Subcutaneous adipose tissue (tissue), 4 donors: Measurements from ENCODE around the gene MRTO4. TPM values are rescaled to one million over a fixed set of nuclear protein-coding genes. Genes with fewer than 3 reads are reported as not detected.

ENCODE experiments used
- small RNA-seq: library from RNA; depleted of rRNA; stranded (forward); fragments of <200 nt; gene quantifications from one replicate; pipeline ENCODE3, GENCODE V24; 2016
- total RNA-seq, 4 donors: library from RNA; depleted of rRNA; stranded (reverse); fragments of >200 nt; gene quantifications; one replicate each; pipeline ENCODE4 v1.1.0, GENCODE V29; 2016
- TF ChIP-seq, protein P1 (sequence below): fragments of 450-650 bp; IDR thresholded peaks from one replicate; pipeline ENCODE4 v1.5.1; 2016; ENCODE audit warnings: low read depth, mild to moderate bottlenecking, control low read depth, antibody characterized with exemption, moderate library complexity

The MRTO4 gene
- total RNA-seq, 4 donors from 2014 or later, result 13.2 to 20.9 (median 20.4) TPM

DNA sequence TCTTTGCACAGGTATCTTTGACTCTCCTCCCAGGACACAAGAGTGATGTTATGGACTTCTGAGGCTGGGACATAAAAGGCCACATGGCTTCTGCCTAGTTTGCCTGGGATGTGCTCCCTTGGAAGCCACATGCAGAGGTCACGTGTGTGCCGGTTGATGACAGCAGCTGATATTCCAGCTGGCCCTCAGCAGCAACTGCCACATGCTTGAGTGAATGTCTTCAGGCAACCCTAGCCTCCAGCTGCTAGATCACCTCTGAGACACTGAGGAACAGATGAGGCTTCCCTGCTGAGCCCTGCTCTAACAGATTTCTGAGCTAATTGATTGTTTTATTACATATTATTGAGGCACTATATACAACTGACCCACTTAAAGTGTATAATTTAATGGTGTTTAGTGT is 48.6 kb downstream of the MRTO4 start:
- TF ChIP-seq, protein P1, sequence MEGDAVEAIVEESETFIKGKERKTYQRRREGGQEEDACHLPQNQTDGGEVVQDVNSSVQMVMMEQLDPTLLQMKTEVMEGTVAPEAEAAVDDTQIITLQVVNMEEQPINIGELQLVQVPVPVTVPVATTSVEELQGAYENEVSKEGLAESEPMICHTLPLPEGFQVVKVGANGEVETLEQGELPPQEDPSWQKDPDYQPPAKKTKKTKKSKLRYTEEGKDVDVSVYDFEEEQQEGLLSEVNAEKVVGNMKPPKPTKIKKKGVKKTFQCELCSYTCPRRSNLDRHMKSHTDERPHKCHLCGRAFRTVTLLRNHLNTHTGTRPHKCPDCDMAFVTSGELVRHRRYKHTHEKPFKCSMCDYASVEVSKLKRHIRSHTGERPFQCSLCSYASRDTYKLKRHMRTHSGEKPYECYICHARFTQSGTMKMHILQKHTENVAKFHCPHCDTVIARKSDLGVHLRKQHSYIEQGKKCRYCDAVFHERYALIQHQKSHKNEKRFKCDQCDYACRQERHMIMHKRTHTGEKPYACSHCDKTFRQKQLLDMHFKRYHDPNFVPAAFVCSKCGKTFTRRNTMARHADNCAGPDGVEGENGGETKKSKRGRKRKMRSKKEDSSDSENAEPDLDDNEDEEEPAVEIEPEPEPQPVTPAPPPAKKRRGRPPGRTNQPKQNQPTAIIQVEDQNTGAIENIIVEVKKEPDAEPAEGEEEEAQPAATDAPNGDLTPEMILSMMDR, result no peak

DNA sequence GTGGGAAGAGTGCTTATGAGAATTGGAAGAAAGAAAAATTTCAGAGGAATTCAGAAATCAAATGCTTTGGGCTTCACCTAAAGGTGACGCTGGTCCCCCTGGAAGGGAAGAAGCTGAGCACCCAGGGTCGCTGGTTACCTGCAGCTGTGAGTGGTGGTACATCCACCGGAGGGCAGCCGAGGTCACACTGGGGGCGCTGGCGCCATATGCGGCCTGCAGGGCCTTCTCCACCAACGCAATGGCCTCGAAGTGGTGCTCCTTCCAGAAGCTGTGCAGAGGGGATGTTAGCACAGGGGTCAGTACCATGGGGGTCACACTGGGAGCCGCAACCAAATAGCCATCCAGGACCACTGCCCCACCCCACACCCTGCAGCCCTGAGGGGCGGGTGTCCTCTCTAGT is 54.3 kb downstream of the MRTO4 start:
- TF ChIP-seq, protein P1, result no peak

DNA sequence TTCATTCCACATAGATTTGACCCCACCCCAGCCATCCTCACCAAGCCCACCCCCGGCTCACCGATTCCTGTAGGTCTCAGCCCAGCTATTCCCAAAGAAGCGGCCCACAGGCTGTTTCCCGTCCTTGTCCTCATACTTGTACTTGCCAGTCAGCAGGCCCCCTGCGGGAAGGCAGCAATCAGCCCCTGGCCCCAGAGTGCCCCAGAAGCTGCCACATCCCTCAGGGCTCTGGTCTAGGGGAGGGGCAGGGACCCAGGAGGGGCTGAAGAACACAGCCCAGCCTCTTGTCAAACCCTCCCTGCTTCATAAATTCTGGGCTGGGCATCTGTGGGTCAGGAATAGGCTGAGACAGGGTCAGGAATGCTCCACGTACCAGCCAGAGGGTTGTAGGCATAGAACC is 55.3 kb downstream of the MRTO4 start:
- TF ChIP-seq, protein P1, result no peak

DNA sequence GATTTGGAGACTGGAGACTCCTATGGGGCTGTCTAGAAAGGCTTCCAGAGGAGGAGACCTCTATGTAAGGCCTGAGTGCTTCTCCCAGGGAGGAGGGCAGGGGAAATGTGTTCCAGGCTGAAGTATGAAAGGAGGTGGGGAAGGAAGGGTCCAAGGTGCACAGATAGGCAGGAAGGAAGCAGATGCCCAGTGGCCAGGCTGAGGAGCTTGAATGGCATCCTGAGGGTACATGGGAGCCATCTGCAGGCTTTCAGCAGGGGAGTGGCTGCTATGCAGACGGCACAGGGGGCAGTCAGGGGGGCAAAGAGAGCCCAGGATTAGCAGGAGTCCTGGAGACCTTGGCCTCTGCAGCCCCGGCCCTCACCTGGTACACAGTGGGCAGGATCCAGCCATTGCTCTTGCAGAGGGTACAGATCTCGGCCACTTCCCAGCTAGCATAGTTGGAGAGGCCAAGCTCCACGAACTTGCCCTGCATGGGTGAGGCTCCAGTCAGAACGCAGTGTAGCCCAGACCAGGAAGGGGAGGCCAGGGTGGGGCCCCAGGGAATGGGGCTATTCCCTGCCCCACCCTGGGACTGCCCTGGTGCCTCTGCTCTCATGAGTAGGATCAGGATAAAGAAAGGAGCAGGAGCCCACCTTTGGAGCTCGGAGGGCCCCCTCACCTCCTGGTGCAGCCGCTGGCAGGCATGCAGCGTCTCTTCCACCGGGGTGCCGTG is 56.3 kb downstream of the MRTO4 start:
- TF ChIP-seq, protein P1, result no peak

DNA sequence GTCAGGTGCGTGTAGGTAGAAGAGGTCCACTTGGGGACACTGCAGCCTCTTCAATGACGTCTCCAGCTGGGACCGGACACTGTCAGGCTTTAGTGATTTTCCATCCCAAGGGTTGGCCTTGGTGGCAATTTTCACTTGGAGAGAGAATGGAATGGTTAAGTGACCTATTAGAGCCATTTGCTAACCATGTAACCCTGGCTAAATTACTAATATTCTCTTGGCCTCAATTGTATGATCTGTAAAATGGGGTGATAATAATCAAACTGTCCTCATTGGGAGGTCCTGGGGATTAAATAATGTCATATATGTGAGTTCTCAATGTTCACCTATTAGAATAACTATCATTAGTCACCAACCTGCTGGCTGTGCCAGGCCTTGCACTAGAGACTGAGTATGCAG is 56.9 kb downstream of the MRTO4 start:
- TF ChIP-seq, protein P1, result no peak

DNA sequence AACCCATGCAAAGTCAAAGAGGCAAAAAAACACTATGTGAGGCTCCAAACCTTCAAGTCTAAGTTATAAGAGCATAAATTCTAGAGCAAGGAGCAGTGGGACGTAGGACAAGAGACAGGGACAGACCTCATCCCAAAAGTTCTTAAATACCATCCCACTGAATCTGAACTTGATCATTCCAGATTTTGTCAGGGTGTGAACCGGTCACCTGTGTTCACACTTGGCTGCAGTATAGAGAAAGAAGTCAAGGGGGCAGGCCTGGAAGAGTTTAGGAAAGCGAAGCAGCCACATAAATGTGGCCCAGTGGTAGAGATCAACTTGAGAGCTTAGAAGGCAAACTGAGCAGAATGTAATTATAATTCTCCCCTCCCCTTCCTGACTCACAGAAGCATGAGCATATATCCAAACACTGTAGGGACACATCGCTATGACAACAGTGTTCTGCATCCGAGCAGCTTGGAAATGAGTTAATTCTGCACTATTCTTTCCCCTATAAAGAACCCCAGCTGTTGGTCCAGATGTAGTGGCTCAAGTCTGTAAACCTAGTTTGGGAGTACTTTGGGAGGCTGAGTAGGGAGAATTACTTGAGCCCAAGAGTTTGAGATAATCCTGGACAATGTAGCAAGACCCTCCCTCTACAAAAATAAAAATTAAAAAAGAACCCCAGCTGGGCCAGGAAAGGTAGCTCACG is 57.7 kb downstream of the MRTO4 start:
- TF ChIP-seq, protein P1, result no peak

Small RNA genes lying within 50 kb of the gene (small RNA-seq; reads per million reads assigned to genes)
- gene RNU6-1099P, result not detected

Other genes with a start within 250 kb of the MRTO4 start
- 100 to 1,000 TPM; 124 to 198 (median 131) TPM for gene UBR4, start 41.5 kb upstream of the MRTO4 start, total RNA-seq
- gene EMC1, start 281 bp upstream of the MRTO4 start, total RNA-seq, result 10 to 100 TPM; 16.0 to 35.2 (median 31.5) TPM
- gene AKR7A3, start 37.0 kb downstream of the MRTO4 start, total RNA-seq, result 1 to 10 TPM in 2 of 4 donors, under 1 TPM in 1, not detected in 1; 0.51 to 2.4 (median 2.0) TPM
- 100 to 1,000 TPM in 1 of 4 donors, 10 to 100 TPM in 3; 25.6 to 100 (median 76.4) TPM for gene AKR7A2, start 60.3 kb downstream of the MRTO4 start, total RNA-seq
- 10 to 100 TPM in 3 of 4 donors, 1 to 10 TPM in 1; 8.4 to 12.7 (median 11.6) TPM for gene SLC66A1, start 60.5 kb downstream of the MRTO4 start, total RNA-seq
- 100 to 1,000 TPM in 3 of 4 donors, 10 to 100 TPM in 1; 84.2 to 119 (median 102) TPM for gene CAPZB, start 233.7 kb downstream of the MRTO4 start, total RNA-seq